Limb (tissue), 2 donors: Measurements from ENCODE around the gene PKN2.
"Not testable (repeated sequence)": the region's sequence is repeated elsewhere in the genome, so short reads cannot be mapped to it uniquely, and the experiment has no call there.

Experiments
- DNase-seq, 2 donors: peaks; one replicate each; pipeline ENCODE4 v3.0.0-alpha.2; 2016; ENCODE audit errors: extremely low spot score in 2 of 2

PKN2 gene

GRCh38 chr1:88678405-88678804 is 5.7 kb upstream of the PKN2 start:
- DNase-seq = no peak

DNA sequence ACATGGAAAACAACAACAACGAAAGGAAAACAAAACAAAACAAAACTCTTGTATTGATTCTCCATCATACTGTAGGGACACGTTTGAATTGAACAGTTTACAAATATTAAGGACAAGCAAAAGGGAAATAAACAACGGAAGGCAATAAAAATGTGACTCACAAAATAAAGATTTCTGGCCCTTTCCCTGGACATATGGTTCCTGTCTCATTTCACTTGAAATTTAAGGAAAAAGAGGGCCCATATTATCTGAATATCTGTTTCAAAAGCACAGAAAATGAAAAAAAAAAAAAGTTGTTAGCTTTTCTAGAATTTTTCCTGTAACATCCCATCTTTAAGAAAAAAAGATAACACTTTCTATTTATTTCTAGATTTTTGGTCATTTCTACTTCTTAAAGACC is 3.6 kb upstream of the PKN2 start:
- no peak for DNase-seq

DNA sequence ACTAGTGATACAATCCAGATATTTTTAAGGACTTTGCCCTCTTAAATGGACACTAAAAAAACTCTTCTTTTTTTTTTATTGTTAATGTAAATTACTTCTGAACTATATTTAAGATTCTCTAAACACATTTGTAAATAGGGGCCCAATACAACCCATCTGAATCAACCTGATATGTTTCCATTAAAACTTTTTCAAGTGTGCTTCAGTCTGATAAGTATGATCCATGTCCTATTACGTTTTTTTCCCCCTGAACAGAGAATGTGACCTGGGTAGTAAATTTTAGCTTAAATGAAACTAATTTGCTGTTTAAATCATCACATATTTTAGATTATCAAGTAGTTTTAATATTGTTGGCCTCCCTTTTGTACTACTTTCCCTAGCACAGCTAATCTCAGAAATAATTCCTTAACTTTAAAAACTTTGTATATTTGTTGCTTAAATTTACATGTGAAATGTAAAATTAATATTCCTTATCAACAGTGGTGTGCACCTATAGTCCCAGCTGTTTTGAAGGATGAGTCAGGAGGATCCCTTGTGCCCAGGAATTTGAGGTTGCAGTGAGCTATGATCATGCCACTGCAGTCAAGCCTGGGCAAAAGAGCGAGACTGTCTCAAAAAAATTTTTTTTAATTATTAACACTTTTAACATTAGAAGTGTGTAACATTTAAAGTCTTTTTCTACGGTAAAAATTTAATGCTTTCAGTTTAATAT is 3.0 kb upstream of the PKN2 start:
- DNase-seq = no peak

GRCh38 chr1:88684482-88685258 is 597 bp downstream of the PKN2 start:
- DNase-seq = peak; percentile 75 to 85

GRCh38 chr1:88685259-88685620 is 1.2 kb downstream of the PKN2 start:
- no peak for DNase-seq

DNA sequence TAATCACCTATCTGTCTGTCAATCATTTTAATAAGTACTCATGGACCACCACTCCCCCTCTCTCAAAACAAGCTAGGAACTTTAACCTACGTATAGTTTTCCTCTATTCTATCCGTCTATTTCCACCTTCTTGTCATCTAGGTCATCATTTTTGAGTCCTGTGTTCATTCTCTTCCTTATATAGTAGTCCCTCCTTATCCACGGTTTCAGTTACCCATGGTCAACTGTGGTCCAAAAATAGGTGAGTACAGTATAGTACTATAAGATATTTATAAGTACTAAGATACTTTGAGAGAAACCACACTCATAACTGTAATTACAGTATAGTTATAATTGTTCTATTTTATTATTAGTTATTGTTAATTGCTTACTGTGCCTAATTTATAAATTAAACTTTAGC is 7.5 kb downstream of the PKN2 start:
- no peak for DNase-seq

- DNase-seq = no peak
Measured at GRCh38 chr1:88695781-88696180, 11.7 kb downstream of the PKN2 start.

DNA sequence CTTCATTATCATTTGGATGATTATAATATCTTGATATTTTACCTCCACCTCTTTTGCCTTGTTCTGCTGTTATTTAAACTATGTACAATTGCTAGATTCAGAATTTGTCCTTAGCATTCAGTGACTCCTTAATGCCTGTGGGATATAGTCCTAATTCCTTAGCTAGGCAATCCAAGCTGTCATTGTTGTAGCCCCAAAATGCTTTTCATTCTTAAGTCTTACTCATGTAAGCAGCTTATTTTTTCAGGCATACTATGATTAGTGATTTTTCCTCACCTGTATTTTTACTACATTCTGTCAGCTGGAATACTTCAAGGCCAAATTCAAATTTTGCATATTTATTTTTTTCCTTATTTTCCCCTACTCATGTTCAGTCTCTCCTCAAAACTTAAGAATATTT is 13.4 kb downstream of the PKN2 start:
- no peak for DNase-seq

DNA sequence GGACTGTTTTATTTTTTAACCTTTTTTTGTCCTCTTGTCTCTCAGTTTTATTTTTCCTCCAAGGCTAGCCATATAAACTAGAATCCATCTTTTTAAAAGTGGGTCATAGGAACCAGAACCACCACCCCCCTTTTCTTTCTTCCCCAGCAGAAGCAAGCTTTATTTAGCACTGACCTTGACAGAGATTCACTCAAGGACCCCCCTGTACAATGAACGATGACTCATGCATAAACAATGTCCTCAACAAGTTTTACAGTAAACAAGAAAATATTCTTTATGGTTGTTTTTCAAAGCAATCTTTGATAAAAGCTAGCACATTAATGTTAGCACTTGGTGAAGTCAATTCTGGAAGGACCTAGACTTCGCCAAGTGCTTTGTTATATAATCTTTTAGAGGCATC is 14.1 kb downstream of the PKN2 start:
- DNase-seq = no peak

DNA sequence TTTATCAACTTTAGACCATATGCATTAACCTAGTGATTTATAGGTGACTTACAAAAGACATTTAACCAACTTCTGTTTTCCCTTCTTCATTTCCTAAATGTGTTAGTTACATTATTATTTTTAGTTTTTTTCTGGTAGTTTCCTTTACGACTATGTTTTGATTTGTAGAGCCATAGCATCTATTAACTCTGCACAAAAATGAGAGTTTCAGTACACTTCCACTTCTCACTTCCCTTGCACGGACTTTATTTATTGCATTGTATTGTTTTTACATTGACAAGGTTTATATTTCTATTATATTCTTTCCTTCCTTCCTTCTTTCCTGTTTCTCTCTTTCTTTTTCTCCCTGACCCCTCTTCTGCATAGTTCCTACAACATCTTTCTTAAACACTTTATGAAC is 14.7 kb downstream of the PKN2 start:
- no peak for DNase-seq

DNA sequence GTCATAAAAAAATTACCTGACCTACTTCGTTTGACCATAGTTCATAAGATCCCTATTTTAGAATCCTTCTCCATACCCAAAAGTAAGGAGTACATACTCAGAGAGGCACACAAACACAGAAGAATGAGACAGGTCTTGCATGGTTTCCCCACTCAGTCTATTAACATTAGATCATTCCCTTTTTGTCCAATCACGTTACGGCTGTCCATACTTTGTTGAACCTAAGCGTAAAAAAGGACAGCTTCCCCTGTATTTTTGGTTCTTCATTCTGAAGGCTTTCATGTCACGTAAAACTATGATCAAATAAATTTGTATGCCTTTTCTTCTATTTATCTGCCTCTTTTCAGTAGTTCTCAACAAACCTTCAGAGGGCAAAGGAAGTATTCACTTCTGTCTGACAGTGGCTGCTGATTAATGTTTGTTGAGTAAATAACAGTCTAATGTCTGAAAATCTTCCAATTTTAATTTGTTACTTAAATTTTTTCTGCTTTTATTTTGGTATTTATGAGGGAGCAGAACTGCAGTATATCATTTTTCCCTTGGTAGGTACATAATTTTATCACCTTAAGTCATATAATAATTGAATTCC is 16.4 kb downstream of the PKN2 start:
- DNase-seq = no peak

DNA sequence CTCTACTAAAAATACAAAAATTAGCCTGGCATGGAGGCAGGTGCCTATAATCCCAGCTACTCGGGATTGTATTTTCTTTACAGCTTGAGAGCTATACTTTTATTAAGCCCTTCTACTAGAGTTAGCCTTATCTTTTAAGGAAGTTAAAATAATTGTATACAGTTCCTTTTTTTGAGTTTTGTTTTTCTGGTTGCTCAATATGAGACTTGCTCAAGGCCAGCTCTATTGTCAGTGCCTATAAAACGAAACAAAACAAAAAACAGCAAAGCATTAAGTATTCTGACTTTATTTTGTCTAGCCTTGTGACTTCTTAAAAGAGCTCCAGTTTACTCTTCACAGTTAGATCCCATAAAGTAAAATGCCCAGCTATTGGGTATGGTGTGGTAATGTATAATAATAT is 17.2 kb downstream of the PKN2 start:
- DNase-seq = no peak

GRCh38 chr1:88701793-88702192 is 17.7 kb downstream of the PKN2 start:
- DNase-seq = not testable (repeated sequence)

GRCh38 chr1:88708011-88708410 is 23.9 kb downstream of the PKN2 start:
- no peak for DNase-seq

GRCh38 chr1:88712907-88713306 is 28.8 kb downstream of the PKN2 start:
- not testable (repeated sequence) for DNase-seq

DNA sequence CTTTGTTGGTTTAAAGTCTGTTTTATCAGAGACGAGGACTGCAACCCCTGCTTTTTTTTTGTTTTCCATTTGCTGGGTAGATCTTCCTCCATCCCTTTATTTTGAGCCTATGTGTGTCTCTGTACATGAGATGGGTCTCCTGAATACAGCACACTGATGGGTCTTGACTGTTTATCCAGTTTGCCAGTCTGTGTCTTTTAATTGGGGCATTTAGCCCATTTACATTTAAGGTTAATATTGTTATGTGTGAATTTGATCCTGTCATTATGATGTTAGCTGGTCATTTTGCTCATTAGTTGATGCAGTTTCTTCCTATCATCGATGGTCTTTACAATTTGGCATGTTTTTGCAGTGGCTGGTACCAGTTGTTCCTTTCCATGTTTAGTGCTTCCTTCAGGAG is 32.5 kb downstream of the PKN2 start:
- not testable (repeated sequence) for DNase-seq

DNA sequence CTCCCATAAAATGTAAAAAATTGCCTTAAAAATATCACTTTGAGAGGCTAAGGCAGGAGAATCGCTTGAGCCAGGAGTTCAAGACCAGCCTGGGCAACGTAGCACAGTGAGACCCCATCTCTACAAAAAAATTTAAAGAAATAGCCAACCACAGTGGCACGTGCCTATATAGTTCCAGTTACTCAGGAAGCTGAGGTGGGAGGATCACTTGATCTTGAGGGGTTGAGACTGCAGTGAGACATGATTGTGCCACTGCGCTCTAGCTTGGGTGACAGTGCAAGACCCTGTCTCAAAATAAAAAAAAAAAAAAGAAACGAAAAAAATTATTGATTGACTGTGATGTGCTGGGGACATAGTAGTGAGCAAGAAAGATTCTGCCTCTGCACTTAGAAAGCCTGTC is 38.4 kb downstream of the PKN2 start:
- no peak for DNase-seq

DNA sequence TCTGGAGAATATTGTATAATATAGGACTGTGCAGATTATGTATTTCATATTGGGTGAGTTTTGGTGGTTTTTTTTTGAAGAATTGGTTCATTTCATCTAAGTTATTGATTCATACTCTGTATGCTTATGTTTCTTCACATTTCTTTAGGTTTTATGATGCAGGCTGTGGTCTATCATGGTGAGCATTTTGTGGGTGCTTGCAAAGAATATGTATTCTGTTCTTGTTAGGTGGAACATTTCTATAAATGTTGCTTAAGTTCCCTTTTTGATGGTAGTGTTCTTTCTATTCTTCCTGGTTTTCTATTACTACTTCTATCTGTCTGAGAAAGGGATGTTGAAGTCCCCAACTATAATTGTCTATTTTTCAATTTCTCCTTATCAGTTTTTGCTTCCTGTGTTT is 42.6 kb downstream of the PKN2 start:
- no peak for DNase-seq

GRCh38 chr1:88727205-88727604 is 43.1 kb downstream of the PKN2 start:
- no peak for DNase-seq

- no peak for DNase-seq
Measured at GRCh38 chr1:88729297-88729696, 45.2 kb downstream of the PKN2 start.

GRCh38 chr1:88730132-88730675 is 46.1 kb downstream of the PKN2 start:
- no peak for DNase-seq

- DNase-seq = no peak
Measured at GRCh38 chr1:88730995-88731394, 46.9 kb downstream of the PKN2 start.
